ENCODE results near the gene ISG20.

ISG20 gene

GRCh38 chr15:88623632-88624031 is 15.2 kb upstream of the ISG20 start:
- Histone ChIP-seq H2BK120ac (ENCODE audit: low read depth, low read length) (no peak overlapping the region), H3K27ac (ENCODE audit: low read length, poor library complexity, severe bottlenecking) (peak overlapping the region; percentile 39), H2AK5ac (ENCODE audit: low read length, severe bottlenecking) (no peak overlapping the region), H3K9ac (ENCODE audit: low read length) (peak overlapping the region; percentile 99), H4K91ac (ENCODE audit: low read length) (no peak overlapping the region), H3K18ac (ENCODE audit: low read depth in 1 of 2, low read length in 2 of 2) (no peak overlapping the region), H2BK5ac (ENCODE audit: low read depth, low read length, poor library complexity, severe bottlenecking) (no peak overlapping the region), H2BK15ac (ENCODE audit: low read depth, poor library complexity, severe bottlenecking) (no peak overlapping the region), H2AFZ (ENCODE audit: low read depth, low read length) (no peak overlapping the region), H3K4me3 (ENCODE audit: insufficient read depth in 1 of 2, low read depth in 1 of 2, low read length in 2 of 2) (peak overlapping the region in 1 of 2 experiments; percentile 98), H3K4me1 (ENCODE audit: control insufficient read depth, insufficient read depth, low read depth, low read length) (peaks cover 34% of the 10 kb centered on the region), H4K8ac (ENCODE audit: low read length) (no peak overlapping the region), H3K27me3 (ENCODE audit: control insufficient read depth in 1 of 2, insufficient read depth in 1 of 2, low read length in 2 of 2) (no peaks in the 10 kb centered on the region), H3K4ac (ENCODE audit: low read depth in 1 of 2, low read length in 2 of 2) (no peak overlapping the region), H3K9me3 (ENCODE audit: control insufficient read depth, low read length) (no peaks in the 10 kb centered on the region), H3K14ac (ENCODE audit: low read length in 2 of 2) (no peak overlapping the region), H3K79me1 (replicated peaks; ENCODE audit: low read length, poor library complexity, severe bottlenecking) (peaks cover 3% of the 10 kb centered on the region), H3K23ac (ENCODE audit: low read length in 2 of 2) (no peak overlapping the region), H2BK12ac (ENCODE audit: low read length in 2 of 2) (no peak overlapping the region), H3K36me3 (ENCODE audit: control insufficient read depth in 1 of 2, insufficient read depth in 2 of 2, low read depth in 1 of 2, low read length in 2 of 2) (peaks cover 27 to 35% of the 10 kb centered on the region in 2 experiments), H3K4me2 (ENCODE audit: low read length, poor library complexity, severe bottlenecking) (peak overlapping the region; percentile 88)
- WGBS: 77% methylated on average over 3 of the region's 3 CpGs
- DNase-seq: no peak

GRCh38 chr15:88624156-88624970 is 14.5 kb upstream of the ISG20 start:
- H2AFZ ChIP-seq (ENCODE audit: low read depth, low read length): no peak overlapping the region
- H3K36me3 ChIP-seq (ENCODE audit: control insufficient read depth in 1 of 2, insufficient read depth in 2 of 2, low read depth in 1 of 2, low read length in 2 of 2): peaks cover 34 to 42% of the 10 kb centered on the region in 2 experiments
- peak overlapping the region; percentile 99 for H3K9ac ChIP-seq (ENCODE audit: low read length)
- H3K18ac ChIP-seq (ENCODE audit: low read depth in 1 of 2, low read length in 2 of 2): no peak overlapping the region
- no peaks in the 10 kb centered on the region for H3K9me3 ChIP-seq (ENCODE audit: control insufficient read depth, low read length)
- H2BK15ac ChIP-seq (ENCODE audit: low read depth, poor library complexity, severe bottlenecking): no peak overlapping the region
- no peak overlapping the region for H3K14ac ChIP-seq (ENCODE audit: low read length in 2 of 2)
- WGBS: 80% methylated on average over 17 of the region's 19 CpGs
- no peak overlapping the region for H2BK5ac ChIP-seq (ENCODE audit: low read depth, low read length, poor library complexity, severe bottlenecking)
- H4K91ac ChIP-seq (ENCODE audit: low read length): no peak overlapping the region
- no peaks in the 10 kb centered on the region for H3K27me3 ChIP-seq (ENCODE audit: control insufficient read depth in 1 of 2, insufficient read depth in 1 of 2, low read length in 2 of 2)
- H3K4ac ChIP-seq (ENCODE audit: low read depth in 1 of 2, low read length in 2 of 2): peak overlapping the region in 1 of 2 experiments; percentile 41
- no peak overlapping the region for H4K8ac ChIP-seq (ENCODE audit: low read length)
- H2BK120ac ChIP-seq (ENCODE audit: low read depth, low read length): no peak overlapping the region
- H3K4me2 ChIP-seq (ENCODE audit: low read length, poor library complexity, severe bottlenecking): no peak overlapping the region
- peak overlapping the region in 1 of 2 experiments; percentile 98 for H3K4me3 ChIP-seq (ENCODE audit: insufficient read depth in 1 of 2, low read depth in 1 of 2, low read length in 2 of 2)
- H3K23ac ChIP-seq (ENCODE audit: low read length in 2 of 2): no peak overlapping the region
- peaks cover 3% of the 10 kb centered on the region for H3K79me1 ChIP-seq (replicated peaks; ENCODE audit: low read length, poor library complexity, severe bottlenecking)
- H2BK12ac ChIP-seq (ENCODE audit: low read length in 2 of 2): peak overlapping the region in 1 of 2 experiments; percentile 21
- H3K27ac ChIP-seq (ENCODE audit: low read length, poor library complexity, severe bottlenecking): peak overlapping the region; percentile 13
- H2AK5ac ChIP-seq (ENCODE audit: low read length, severe bottlenecking): no peak overlapping the region
- H3K4me1 ChIP-seq (ENCODE audit: control insufficient read depth, insufficient read depth, low read depth, low read length): peaks cover 40% of the 10 kb centered on the region
- peak; percentile 76 for DNase-seq

- H3K9me3 ChIP-seq (ENCODE audit: control insufficient read depth, low read length): no peaks in the 10 kb centered on the region
- H3K36me3 ChIP-seq (ENCODE audit: control insufficient read depth in 1 of 2, insufficient read depth in 2 of 2, low read depth in 1 of 2, low read length in 2 of 2): peaks cover 41 to 49% of the 10 kb centered on the region in 2 experiments
- H3K4ac ChIP-seq (ENCODE audit: low read depth in 1 of 2, low read length in 2 of 2): no peak overlapping the region
- no peak overlapping the region for H3K18ac ChIP-seq (ENCODE audit: low read depth in 1 of 2, low read length in 2 of 2)
- no peaks in the 10 kb centered on the region for H3K27me3 ChIP-seq (ENCODE audit: control insufficient read depth in 1 of 2, insufficient read depth in 1 of 2, low read length in 2 of 2)
- no peak for DNase-seq
- no peak overlapping the region for H3K4me2 ChIP-seq (ENCODE audit: low read length, poor library complexity, severe bottlenecking)
- peak overlapping the region in 1 of 2 experiments; percentile 98 for H3K4me3 ChIP-seq (ENCODE audit: insufficient read depth in 1 of 2, low read depth in 1 of 2, low read length in 2 of 2)
- no peak overlapping the region for H3K23ac ChIP-seq (ENCODE audit: low read length in 2 of 2)
- no peak overlapping the region for H2BK15ac ChIP-seq (ENCODE audit: low read depth, poor library complexity, severe bottlenecking)
- WGBS: 94% methylated on average over 5 of the region's 9 CpGs
- no peak overlapping the region for H2BK5ac ChIP-seq (ENCODE audit: low read depth, low read length, poor library complexity, severe bottlenecking)
- no peak overlapping the region for H4K8ac ChIP-seq (ENCODE audit: low read length)
- no peak overlapping the region for H2AFZ ChIP-seq (ENCODE audit: low read depth, low read length)
- no peak overlapping the region for H3K27ac ChIP-seq (ENCODE audit: low read length, poor library complexity, severe bottlenecking)
- H4K91ac ChIP-seq (ENCODE audit: low read length): no peak overlapping the region
- peaks cover 43% of the 10 kb centered on the region for H3K4me1 ChIP-seq (ENCODE audit: control insufficient read depth, insufficient read depth, low read depth, low read length)
- H3K14ac ChIP-seq (ENCODE audit: low read length in 2 of 2): no peak overlapping the region
- no peak overlapping the region for H2BK12ac ChIP-seq (ENCODE audit: low read length in 2 of 2)
- peaks cover 7% of the 10 kb centered on the region for H3K79me1 ChIP-seq (replicated peaks; ENCODE audit: low read length, poor library complexity, severe bottlenecking)
- no peak overlapping the region for H2AK5ac ChIP-seq (ENCODE audit: low read length, severe bottlenecking)
- no peak overlapping the region for H2BK120ac ChIP-seq (ENCODE audit: low read depth, low read length)
- H3K9ac ChIP-seq (ENCODE audit: low read length): peak overlapping the region; percentile 99
Measured at GRCh38 chr15:88624971-88625490, 13.8 kb upstream of the ISG20 start.

GRCh38 chr15:88625943-88626741 is 12.7 kb upstream of the ISG20 start:
- no peak overlapping the region for H2BK5ac ChIP-seq (ENCODE audit: low read depth, low read length, poor library complexity, severe bottlenecking)
- no peak overlapping the region for H4K91ac ChIP-seq (ENCODE audit: low read length)
- no peaks in the 10 kb centered on the region for H3K9me3 ChIP-seq (ENCODE audit: control insufficient read depth, low read length)
- H2BK12ac ChIP-seq (ENCODE audit: low read length in 2 of 2): no peak overlapping the region
- H3K27me3 ChIP-seq (ENCODE audit: control insufficient read depth in 1 of 2, insufficient read depth in 1 of 2, low read length in 2 of 2): no peaks in the 10 kb centered on the region
- no peak overlapping the region for H3K4me3 ChIP-seq (ENCODE audit: insufficient read depth in 1 of 2, low read depth in 1 of 2, low read length in 2 of 2)
- H3K4me2 ChIP-seq (ENCODE audit: low read length, poor library complexity, severe bottlenecking): no peak overlapping the region
- no peak overlapping the region for H2BK15ac ChIP-seq (ENCODE audit: low read depth, poor library complexity, severe bottlenecking)
- no peak overlapping the region for H2AFZ ChIP-seq (ENCODE audit: low read depth, low read length)
- no peak overlapping the region for H2AK5ac ChIP-seq (ENCODE audit: low read length, severe bottlenecking)
- H3K23ac ChIP-seq (ENCODE audit: low read length in 2 of 2): no peak overlapping the region
- DNase-seq: no peak
- peaks cover 52 to 60% of the 10 kb centered on the region in 2 experiments for H3K36me3 ChIP-seq (ENCODE audit: control insufficient read depth in 1 of 2, insufficient read depth in 2 of 2, low read depth in 1 of 2, low read length in 2 of 2)
- 93% methylated on average over 23 of the region's 23 CpGs for WGBS
- no peak overlapping the region for H4K8ac ChIP-seq (ENCODE audit: low read length)
- H3K14ac ChIP-seq (ENCODE audit: low read length in 2 of 2): no peak overlapping the region
- H3K79me1 ChIP-seq (replicated peaks; ENCODE audit: low read length, poor library complexity, severe bottlenecking): peaks cover 8% of the 10 kb centered on the region
- H2BK120ac ChIP-seq (ENCODE audit: low read depth, low read length): no peak overlapping the region
- no peak overlapping the region for H3K4ac ChIP-seq (ENCODE audit: low read depth in 1 of 2, low read length in 2 of 2)
- H3K18ac ChIP-seq (ENCODE audit: low read depth in 1 of 2, low read length in 2 of 2): no peak overlapping the region
- peaks cover 47% of the 10 kb centered on the region for H3K4me1 ChIP-seq (ENCODE audit: control insufficient read depth, insufficient read depth, low read depth, low read length)
- H3K27ac ChIP-seq (ENCODE audit: low read length, poor library complexity, severe bottlenecking): no peak overlapping the region
- peak overlapping the region; percentile 99 for H3K9ac ChIP-seq (ENCODE audit: low read length)
